Measurements from ENCODE around the gene PLXNA4. TPM values are rescaled to one million over a fixed set of nuclear protein-coding genes. Genes with fewer than 3 reads are reported as not detected.

Gene PLXNA4
- total RNA-seq, 1 experiment from 2014 or later: 0.11 TPM

- POLR2A ChIA-PET (ENCODE audit: low non-redundant PET): interaction anchor here (0.6 kb wide), 1 partner anchor 67 kb away, joined by 3 read pairs; no protein-coding TSS in a partner anchor
- Histone ChIP-seq H3K4me1 (ENCODE audit: insufficient read depth, low read length, poor library complexity, severe bottlenecking) (no peaks in the 10 kb centered on the region), H3K9me3 (ENCODE audit: low read depth, low read length, poor library complexity, severe bottlenecking) (no peaks in the 10 kb centered on the region), H3K4me3 (ENCODE audit: low read depth, low read length, poor library complexity, severe bottlenecking) (no peak overlapping the region), H3K36me3 (ENCODE audit: insufficient read depth, low read length, poor library complexity, severe bottlenecking) (no peaks in the 10 kb centered on the region), H3K27ac (ENCODE audit: low read depth, low read length, poor library complexity, severe bottlenecking) (no peak overlapping the region), H3K27me3 (replicated peaks; ENCODE audit: insufficient read depth, low read depth, low read length, poor library complexity) (peaks cover 11% of the 10 kb centered on the region)
- CTCF ChIA-PET: no interaction called here
- intact Hi-C loops (cut with micrococcal nuclease; ENCODE audit: unreplicated experiment): no loop called here
- TF ChIP-seq EZH2 (IDR thresholded peaks at IDR 0.05; ENCODE audit: borderline replicate concordance, low read depth, low read length, poor library complexity, severe bottlenecking): no peak
- TF ChIP-seq CTCF (conservative IDR thresholded peaks at IDR 0.05; ENCODE audit: low read depth, low read length): no peak
- no TSS peak for BruUV-seq (replicated peaks)
- DNase-seq (ENCODE audit: low spot score): no peak
These were observed 477.9 kb downstream of the PLXNA4 start for GRCh38 chr7:132098327-132098726.

- Histone ChIP-seq H3K9me3 (ENCODE audit: low read depth, low read length, poor library complexity, severe bottlenecking) (no peaks in the 10 kb centered on the region), H3K36me3 (ENCODE audit: insufficient read depth, low read length, poor library complexity, severe bottlenecking) (no peaks in the 10 kb centered on the region), H3K27ac (ENCODE audit: low read depth, low read length, poor library complexity, severe bottlenecking) (no peak overlapping the region), H3K4me3 (ENCODE audit: low read depth, low read length, poor library complexity, severe bottlenecking) (no peak overlapping the region), H3K27me3 (replicated peaks; ENCODE audit: insufficient read depth, low read depth, low read length, poor library complexity) (peaks cover 11% of the 10 kb centered on the region), H3K4me1 (ENCODE audit: insufficient read depth, low read length, poor library complexity, severe bottlenecking) (no peaks in the 10 kb centered on the region)
- intact Hi-C loops (cut with micrococcal nuclease; ENCODE audit: unreplicated experiment): no loop called here
- DNase-seq (ENCODE audit: low spot score): no peak
- ChIA-PET POLR2A (ENCODE audit: low non-redundant PET) (interaction anchor here (0.6 kb wide), 1 partner anchor 66 kb away, joined by 3 read pairs; no protein-coding TSS in a partner anchor), CTCF (no interaction called here)
- no peak for TF ChIP-seq CTCF (conservative IDR thresholded peaks at IDR 0.05; ENCODE audit: low read depth, low read length)
- TF ChIP-seq EZH2 (IDR thresholded peaks at IDR 0.05; ENCODE audit: borderline replicate concordance, low read depth, low read length, poor library complexity, severe bottlenecking): no peak
- BruUV-seq (replicated peaks): no TSS peak
These were observed 478.6 kb downstream of the PLXNA4 start for GRCh38 chr7:132097550-132098134.

- Histone ChIP-seq H3K4me1 (ENCODE audit: insufficient read depth, low read length, poor library complexity, severe bottlenecking) (no peaks in the 10 kb centered on the region), H3K27ac (ENCODE audit: low read depth, low read length, poor library complexity, severe bottlenecking) (no peak overlapping the region), H3K36me3 (ENCODE audit: insufficient read depth, low read length, poor library complexity, severe bottlenecking) (no peaks in the 10 kb centered on the region), H3K9me3 (ENCODE audit: low read depth, low read length, poor library complexity, severe bottlenecking) (no peaks in the 10 kb centered on the region), H3K27me3 (replicated peaks; ENCODE audit: insufficient read depth, low read depth, low read length, poor library complexity) (peaks cover 11% of the 10 kb centered on the region), H3K4me3 (ENCODE audit: low read depth, low read length, poor library complexity, severe bottlenecking) (no peak overlapping the region)
- TF ChIP-seq EZH2 (IDR thresholded peaks at IDR 0.05; ENCODE audit: borderline replicate concordance, low read depth, low read length, poor library complexity, severe bottlenecking) (no peak), CTCF (conservative IDR thresholded peaks at IDR 0.05; ENCODE audit: low read depth, low read length) (no peak)
- CTCF ChIA-PET: no interaction called here
- POLR2A ChIA-PET (ENCODE audit: low non-redundant PET): no interaction called here
- DNase-seq (ENCODE audit: low spot score): no peak
- intact Hi-C loops (cut with micrococcal nuclease; ENCODE audit: unreplicated experiment): no loop called here
- no TSS peak for BruUV-seq (replicated peaks)
These were observed 481.0 kb downstream of the PLXNA4 start for GRCh38 chr7:132095111-132095765.

Measured in A673 (cell line).